Inferior parietal cortex (tissue), 1 donor: Measurements from ENCODE around the gene TAF11L6.
"Not testable (repeated sequence)": the region's sequence is repeated elsewhere in the genome, so short reads cannot be mapped to it uniquely, and the experiment has no call there.

Experiments used
- DNase-seq: peaks from one replicate; pipeline ENCODE4 v3.0.0-alpha.2; 2016; ENCODE audit errors: extremely low spot score

Gene TAF11L6

GRCh38 chr5:17528369-17528768 is at the start of gene TAF11L6:
TSS of gene TAF11L6 (plus strand) at chr5:17528669.
- not testable (repeated sequence) for DNase-seq

- no peak for DNase-seq
Observed at GRCh38 chr5:17481378-17481777, 47.1 kb upstream of the TAF11L6 start.

GRCh38 chr5:17482790-17483189 is 45.7 kb upstream of the TAF11L6 start:
- no peak for DNase-seq

GRCh38 chr5:17486464-17487173 is 41.9 kb upstream of the TAF11L6 start:
- DNase-seq: not testable (repeated sequence)

GRCh38 chr5:17487174-17487512 is 41.3 kb upstream of the TAF11L6 start:
- no peak for DNase-seq

- DNase-seq: not testable (repeated sequence)
Observed at GRCh38 chr5:17491257-17491656, 37.2 kb upstream of the TAF11L6 start.

- DNase-seq: no peak
Observed at GRCh38 chr5:17492770-17493169, 35.7 kb upstream of the TAF11L6 start.

- DNase-seq: no peak
Observed at GRCh38 chr5:17497446-17497845, 31.0 kb upstream of the TAF11L6 start.

- DNase-seq: not testable (repeated sequence)
Observed at GRCh38 chr5:17497931-17498330, 30.5 kb upstream of the TAF11L6 start, which contains the start of gene TAF11L2. TSS of gene TAF11L2 (plus strand) at chr5:17498231.

- DNase-seq: no peak
Observed at GRCh38 chr5:17511775-17512325, 16.6 kb upstream of the TAF11L6 start.

GRCh38 chr5:17517526-17517925 is 10.9 kb upstream of the TAF11L6 start:
- not testable (repeated sequence) for DNase-seq

- DNase-seq: not testable (repeated sequence)
Observed at GRCh38 chr5:17518067-17518466, 10.4 kb upstream of the TAF11L6 start, which contains the start of gene TAF11L3. TSS of gene TAF11L3 (plus strand) at chr5:17518367.

GRCh38 chr5:17519508-17519907 is 9.0 kb upstream of the TAF11L6 start:
- not testable (repeated sequence) for DNase-seq

GRCh38 chr5:17521501-17521900 is 7.0 kb upstream of the TAF11L6 start, which contains the start of gene TAF11L4:
TSS of gene TAF11L4 (plus strand) at chr5:17521801.
- not testable (repeated sequence) for DNase-seq

- not testable (repeated sequence) for DNase-seq
Observed at GRCh38 chr5:17524935-17525334, 3.5 kb upstream of the TAF11L6 start, which contains the start of gene TAF11L5. TSS of gene TAF11L5 (plus strand) at chr5:17525235.

- DNase-seq: not testable (repeated sequence)
Observed at GRCh38 chr5:17526504-17526903, 2.0 kb upstream of the TAF11L6 start.
